ENCODE data around the gene SLC13A3. TPM values are rescaled to one million over a fixed set of nuclear protein-coding genes. Genes with fewer than 3 reads are reported as not detected.

The SLC13A3 gene
- total RNA-seq, 1 donor from 2014 or later: not detected

DNA sequence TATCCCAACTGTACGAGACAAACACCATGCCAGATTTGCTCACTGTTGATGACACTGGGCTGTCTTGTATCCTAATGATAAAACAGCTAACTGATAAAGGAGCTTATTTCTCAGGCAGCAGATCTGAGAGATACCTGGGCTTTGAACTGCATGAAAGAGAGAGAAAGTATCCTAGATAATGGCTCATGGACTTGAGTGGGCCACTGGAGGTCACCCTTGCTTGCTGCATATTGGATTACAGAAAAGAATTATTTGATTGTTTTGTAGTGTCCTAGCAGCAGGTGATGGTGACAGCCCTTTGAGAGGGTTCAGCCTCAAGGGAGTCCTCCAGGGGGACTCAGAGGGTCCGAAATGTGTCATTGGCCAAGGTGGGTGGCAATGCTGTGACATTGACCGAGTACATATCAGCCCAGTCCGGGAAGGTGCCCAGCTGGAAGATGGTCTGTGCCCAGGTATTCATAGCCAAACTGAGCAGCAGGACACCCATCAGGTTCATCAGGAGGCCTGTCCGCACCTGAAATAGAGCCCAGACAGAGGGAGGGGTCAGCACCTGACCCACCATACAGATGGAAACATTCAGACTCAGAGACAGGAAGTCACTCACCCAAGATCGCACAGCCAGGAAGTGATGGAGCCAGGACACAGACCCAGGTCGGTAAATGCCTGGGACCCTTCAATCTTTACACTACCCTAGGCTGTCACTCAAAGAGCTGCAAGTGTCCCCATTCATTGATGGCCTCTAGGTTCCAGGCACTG lies 91.4 kb downstream of the SLC13A3 start:
- H3K4me1 ChIP-seq: peaks cover 0 to 4% of the 10 kb centered on the region in 2 donors
- H3K27ac ChIP-seq: no peak overlapping the region
- DNase-seq (ENCODE audit: low spot score in 2 of 2): no peak
- TF ChIP-seq, protein P1, sequence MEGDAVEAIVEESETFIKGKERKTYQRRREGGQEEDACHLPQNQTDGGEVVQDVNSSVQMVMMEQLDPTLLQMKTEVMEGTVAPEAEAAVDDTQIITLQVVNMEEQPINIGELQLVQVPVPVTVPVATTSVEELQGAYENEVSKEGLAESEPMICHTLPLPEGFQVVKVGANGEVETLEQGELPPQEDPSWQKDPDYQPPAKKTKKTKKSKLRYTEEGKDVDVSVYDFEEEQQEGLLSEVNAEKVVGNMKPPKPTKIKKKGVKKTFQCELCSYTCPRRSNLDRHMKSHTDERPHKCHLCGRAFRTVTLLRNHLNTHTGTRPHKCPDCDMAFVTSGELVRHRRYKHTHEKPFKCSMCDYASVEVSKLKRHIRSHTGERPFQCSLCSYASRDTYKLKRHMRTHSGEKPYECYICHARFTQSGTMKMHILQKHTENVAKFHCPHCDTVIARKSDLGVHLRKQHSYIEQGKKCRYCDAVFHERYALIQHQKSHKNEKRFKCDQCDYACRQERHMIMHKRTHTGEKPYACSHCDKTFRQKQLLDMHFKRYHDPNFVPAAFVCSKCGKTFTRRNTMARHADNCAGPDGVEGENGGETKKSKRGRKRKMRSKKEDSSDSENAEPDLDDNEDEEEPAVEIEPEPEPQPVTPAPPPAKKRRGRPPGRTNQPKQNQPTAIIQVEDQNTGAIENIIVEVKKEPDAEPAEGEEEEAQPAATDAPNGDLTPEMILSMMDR (IDR thresholded peaks at IDR 0.05): no peak
- H3K36me3 ChIP-seq: no peaks in the 10 kb centered on the region
- H3K4me3 ChIP-seq: no peak overlapping the region
- H3K9me3 ChIP-seq: no peaks in the 10 kb centered on the region
- intact Hi-C loops (cut with DNase I): loop anchor here (5.0 kb wide), 2 partner anchors 122 to 198 kb away; no protein-coding TSS in a partner anchor
- H3K27me3 ChIP-seq: no peaks in the 10 kb centered on the region

DNA sequence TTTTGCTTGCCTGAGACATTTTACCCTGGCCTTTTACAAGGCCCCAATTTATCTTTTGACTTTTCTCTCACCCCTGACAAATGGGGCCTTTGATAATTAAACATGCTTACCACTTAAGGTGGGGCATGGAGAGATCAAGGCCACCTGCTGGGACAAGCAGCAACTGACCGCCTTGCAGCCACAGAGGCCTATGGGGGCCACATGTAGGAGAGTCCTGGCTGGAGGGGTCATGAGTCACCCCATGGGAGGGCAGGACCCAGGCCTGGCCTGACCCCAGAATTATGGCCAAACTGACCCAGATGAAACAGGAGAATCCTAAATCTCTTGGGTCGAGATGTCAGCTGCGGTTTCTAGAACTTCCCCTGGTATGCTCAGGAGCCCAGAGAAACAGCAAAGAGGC lies 92.3 kb downstream of the SLC13A3 start:
- DNase-seq (ENCODE audit: low spot score in 2 of 2): no peak
- H3K4me3 ChIP-seq: no peak overlapping the region
- TF ChIP-seq, protein P1 (IDR thresholded peaks at IDR 0.05): no peak
- intact Hi-C loops (cut with DNase I): loop anchor here (5.0 kb wide), 1 partner anchor 197 kb away; no protein-coding TSS in a partner anchor
- H3K36me3 ChIP-seq: no peaks in the 10 kb centered on the region
- peak overlapping the region in 1 of 2 donors; percentile 53 for H3K27ac ChIP-seq
- H3K9me3 ChIP-seq: no peaks in the 10 kb centered on the region
- H3K27me3 ChIP-seq: no peaks in the 10 kb centered on the region
- H3K4me1 ChIP-seq: peaks cover 0 to 4% of the 10 kb centered on the region in 2 donors

DNA sequence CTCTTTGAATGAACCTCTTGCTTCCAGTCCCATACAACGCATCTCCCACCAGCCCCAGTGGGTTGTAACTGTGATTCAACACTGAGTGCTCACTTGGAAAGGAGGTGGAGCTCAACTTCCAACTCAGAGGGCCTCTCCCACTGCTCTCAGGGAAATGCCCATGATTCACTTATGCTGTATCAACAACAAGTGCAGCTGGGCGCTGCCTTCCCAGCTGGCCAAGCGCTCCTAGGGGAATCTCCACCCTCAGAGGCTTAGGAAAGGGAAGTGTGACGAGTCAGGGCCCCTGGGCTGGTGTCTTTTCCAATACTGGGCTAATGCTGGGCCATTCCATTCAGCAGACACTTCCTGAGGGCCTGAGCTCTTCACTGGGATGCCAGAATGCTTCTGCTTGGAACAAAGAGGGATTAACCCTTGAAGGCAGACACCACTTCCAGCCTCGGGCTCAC lies 92.7 kb downstream of the SLC13A3 start:
- peak overlapping the region in 1 of 2 donors; percentile 53 for H3K27ac ChIP-seq
- TF ChIP-seq, protein P1 (IDR thresholded peaks at IDR 0.05): no peak
- no peaks in the 10 kb centered on the region for H3K36me3 ChIP-seq
- intact Hi-C loops (cut with DNase I): loop anchor here (5.0 kb wide), 1 partner anchor 196 kb away; no protein-coding TSS in a partner anchor
- no peaks in the 10 kb centered on the region for H3K9me3 ChIP-seq
- peaks cover 0 to 4% of the 10 kb centered on the region in 2 donors for H3K4me1 ChIP-seq
- H3K27me3 ChIP-seq: no peaks in the 10 kb centered on the region
- DNase-seq (ENCODE audit: low spot score in 2 of 2): peak in 1 of 2 donors; percentile 66
- no peak overlapping the region for H3K4me3 ChIP-seq

DNA sequence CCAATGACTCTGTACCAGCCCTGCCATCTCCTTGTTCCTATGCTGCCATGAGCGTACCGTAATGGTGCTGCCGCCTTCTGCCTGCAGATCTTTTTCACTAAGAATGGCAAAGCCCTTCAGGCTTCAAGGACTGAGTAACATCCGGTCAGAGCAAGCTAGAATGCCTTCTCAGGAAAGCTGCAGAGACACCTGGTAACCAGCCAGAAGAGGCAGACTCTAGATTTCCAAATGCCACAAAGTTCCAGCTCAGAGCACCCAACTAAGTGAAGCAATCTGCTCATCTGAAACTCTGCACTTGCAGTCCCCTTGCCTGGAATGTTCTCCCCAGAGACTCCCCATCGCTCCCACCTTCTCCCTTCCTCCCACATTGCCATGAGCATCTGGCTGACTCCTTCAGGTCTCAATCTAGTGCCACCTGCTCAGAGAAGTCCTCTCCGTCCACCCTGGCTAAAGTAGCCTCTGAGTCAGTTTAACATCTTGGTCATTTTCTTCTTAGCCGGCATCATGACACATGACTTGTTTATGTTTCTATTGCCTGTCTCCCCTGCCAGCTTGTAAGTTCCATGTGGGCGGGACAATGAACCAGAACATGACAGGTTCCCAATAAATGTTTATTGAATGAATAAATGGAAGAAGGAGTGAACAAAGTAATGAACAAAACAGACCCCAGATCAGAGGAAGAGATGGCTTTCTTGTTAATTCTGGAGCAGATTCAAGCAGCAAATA lies 93.9 kb downstream of the SLC13A3 start:
- no peaks in the 10 kb centered on the region for H3K27me3 ChIP-seq
- H3K4me1 ChIP-seq: peaks cover 0 to 4% of the 10 kb centered on the region in 2 donors
- DNase-seq (ENCODE audit: low spot score in 2 of 2): peak in 1 of 2 donors; percentile 67
- intact Hi-C loops (cut with DNase I): loop anchor here (5.0 kb wide), 1 partner anchor 195 kb away; no protein-coding TSS in a partner anchor
- TF ChIP-seq, protein P1 (IDR thresholded peaks at IDR 0.05): no peak
- no peak overlapping the region for H3K4me3 ChIP-seq
- no peaks in the 10 kb centered on the region for H3K9me3 ChIP-seq
- peak overlapping the region; percentile 5 to 53 for H3K27ac ChIP-seq
- H3K36me3 ChIP-seq: no peaks in the 10 kb centered on the region

- intact Hi-C loops (cut with DNase I): loop anchor here (5.0 kb wide), 1 partner anchor 193 kb away; no protein-coding TSS in a partner anchor
- Histone ChIP-seq H3K9me3 (no peaks in the 10 kb centered on the region), H3K4me1 (no peaks in the 10 kb centered on the region), H3K27ac (no peak overlapping the region), H3K27me3 (no peaks in the 10 kb centered on the region), H3K4me3 (no peak overlapping the region), H3K36me3 (no peaks in the 10 kb centered on the region)
- TF ChIP-seq, protein P1 (IDR thresholded peaks at IDR 0.05): no peak
- DNase-seq (ENCODE audit: low spot score in 2 of 2): no peak
Observed at GRCh38 chr20:46555370-46555956, 95.8 kb downstream of the SLC13A3 start.

All from ascending aorta (tissue), 2 donors.